ENCODE measurements around the gene AGFG2. TPM values are rescaled to one million over a fixed set of nuclear protein-coding genes. Genes with fewer than 3 reads are reported as not detected.
"Not testable (repeated sequence)": the region's sequence is repeated elsewhere in the genome, so short reads cannot be mapped to it uniquely, and the experiment has no call there.

The AGFG2 gene
- total and polyA plus RNA-seq, 2 donors (not counting 1 experiment from before 2014, with no cell fraction given): 2.4 to 3.1 TPM

DNA sequence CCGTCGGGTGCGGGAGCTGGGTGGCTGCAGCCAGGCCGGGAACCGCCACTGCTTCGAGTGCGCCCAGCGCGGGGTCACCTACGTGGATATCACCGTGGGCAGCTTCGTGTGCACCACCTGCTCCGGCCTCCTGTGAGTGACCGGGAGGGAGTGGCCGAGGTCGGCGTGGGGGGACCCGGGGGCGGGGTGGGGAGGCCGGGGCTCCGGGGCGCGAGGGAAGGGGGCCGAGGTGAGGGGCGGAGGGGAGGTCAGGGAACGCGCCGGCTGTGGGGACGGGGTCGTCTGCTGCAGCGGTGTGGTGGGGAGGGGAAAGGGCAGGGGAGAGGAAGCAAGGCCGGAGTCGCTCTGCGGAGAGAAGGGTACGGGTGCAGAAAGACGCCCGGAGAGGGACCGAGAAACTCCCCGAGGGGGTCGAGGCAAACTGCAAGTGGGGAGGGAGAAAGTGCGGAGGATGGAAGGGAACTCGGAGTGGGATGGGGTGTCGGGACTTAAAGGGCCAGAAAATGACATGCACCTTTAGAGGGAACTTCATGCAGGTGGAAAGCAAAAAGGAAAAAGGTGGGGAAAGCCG, 518 bp downstream of the AGFG2 start:
- Histone ChIP-seq H3K4me2 (ENCODE audit: extremely low read depth, insufficient read depth, low read length) (peak overlapping the region; percentile 78), H3K9ac (ENCODE audit: insufficient read depth, low read length) (peak overlapping the region; percentile 53), H3K27ac (ENCODE audit: insufficient read depth, low read length) (peak overlapping the region; percentile 43), H3K27me3 (ENCODE audit: control insufficient read depth, insufficient read depth, low read length) (no peaks in the 10 kb centered on the region), H3K4me3 (replicated peaks in 1 of 4; ENCODE audit: control extremely low read depth in 1 of 4, insufficient read depth in 1 of 4, low read depth in 3 of 4, low read length in 4 of 4) (peak overlapping the region; percentile 69 to 84 (median 73)), H3K4me1 (ENCODE audit: control insufficient read depth, extremely low read depth, insufficient read depth, low read length) (peaks cover 2% of the 10 kb centered on the region), H4K20me1 (ENCODE audit: control insufficient read depth, extremely low read depth, insufficient read depth, low read length) (no peaks in the 10 kb centered on the region), H3K79me2 (ENCODE audit: control insufficient read depth, insufficient read depth, low read length) (no peaks in the 10 kb centered on the region), H3K9me3 (ENCODE audit: control insufficient read depth, insufficient read depth, low read depth, low read length) (no peaks in the 10 kb centered on the region), H3K36me3 (ENCODE audit: control insufficient read depth, insufficient read depth, low read length) (no peaks in the 10 kb centered on the region), H2AFZ (ENCODE audit: low read length) (peak overlapping the region; percentile 77)
- TF ChIP-seq CTCF (conservative IDR thresholded peaks at IDR 0.05 in 1 of 2, IDR thresholded peaks at IDR 0.05 in 1 of 2; ENCODE audit: low read depth in 1 of 2, low read length in 2 of 2): no peak
- no peak for DNase-seq (ENCODE audit: low read depth in 2 of 2)

GRCh38 chr7:100540073-100540723, 1.2 kb downstream of the AGFG2 start:
- Histone ChIP-seq H3K4me2 (ENCODE audit: extremely low read depth, insufficient read depth, low read length) (peak overlapping the region; percentile 67), H2AFZ (ENCODE audit: low read length) (no peak overlapping the region), H3K4me3 (replicated peaks in 1 of 4; ENCODE audit: control extremely low read depth in 1 of 4, insufficient read depth in 1 of 4, low read depth in 3 of 4, low read length in 4 of 4) (peak overlapping the region; percentile 69 to 84 (median 73)), H3K79me2 (ENCODE audit: control insufficient read depth, insufficient read depth, low read length) (no peaks in the 10 kb centered on the region), H3K27me3 (ENCODE audit: control insufficient read depth, insufficient read depth, low read length) (no peaks in the 10 kb centered on the region), H3K36me3 (ENCODE audit: control insufficient read depth, insufficient read depth, low read length) (no peaks in the 10 kb centered on the region), H3K9ac (ENCODE audit: insufficient read depth, low read length) (no peak overlapping the region), H3K4me1 (ENCODE audit: control insufficient read depth, extremely low read depth, insufficient read depth, low read length) (peaks cover 7% of the 10 kb centered on the region), H3K27ac (ENCODE audit: insufficient read depth, low read length) (no peak overlapping the region), H4K20me1 (ENCODE audit: control insufficient read depth, extremely low read depth, insufficient read depth, low read length) (no peaks in the 10 kb centered on the region), H3K9me3 (ENCODE audit: control insufficient read depth, insufficient read depth, low read depth, low read length) (no peaks in the 10 kb centered on the region)
- no peak for TF ChIP-seq EZH2 (IDR thresholded peaks at IDR 0.05; ENCODE audit: low read length, missing control alignments)
- no peak for TF ChIP-seq CTCF (conservative IDR thresholded peaks at IDR 0.05 in 1 of 2, IDR thresholded peaks at IDR 0.05 in 1 of 2; ENCODE audit: low read depth in 1 of 2, low read length in 2 of 2)
- no peak for DNase-seq (ENCODE audit: low read depth in 2 of 2)

GRCh38 chr7:100541309-100541708, 2.3 kb downstream of the AGFG2 start:
- not testable (repeated sequence) for H2AFZ ChIP-seq (ENCODE audit: low read length); H4K20me1 ChIP-seq (ENCODE audit: control insufficient read depth, extremely low read depth, insufficient read depth, low read length); DNase-seq (ENCODE audit: low read depth in 2 of 2); H3K4me2 ChIP-seq (ENCODE audit: extremely low read depth, insufficient read depth, low read length); H3K36me3 ChIP-seq (ENCODE audit: control insufficient read depth, insufficient read depth, low read length); H3K27me3 ChIP-seq (ENCODE audit: control insufficient read depth, insufficient read depth, low read length); H3K9me3 ChIP-seq (ENCODE audit: control insufficient read depth, insufficient read depth, low read depth, low read length); H3K79me2 ChIP-seq (ENCODE audit: control insufficient read depth, insufficient read depth, low read length); H3K4me3 ChIP-seq (replicated peaks in 1 of 4; ENCODE audit: control extremely low read depth in 1 of 4, insufficient read depth in 1 of 4, low read depth in 3 of 4, low read length in 4 of 4); H3K27ac ChIP-seq (ENCODE audit: insufficient read depth, low read length); H3K9ac ChIP-seq (ENCODE audit: insufficient read depth, low read length)
- peaks cover 17% of the 10 kb centered on the region for H3K4me1 ChIP-seq (ENCODE audit: control insufficient read depth, extremely low read depth, insufficient read depth, low read length)
